RWPE2 (cell line): ENCODE measurements around the gene OBSCN.

Experiments
- ATAC-seq: fragments of 200-7000 bp; cut with Tn5 transposase; 3 replicates; pipeline ENCODE4 v1.9.1; 2021; ENCODE audit warnings: low read depth
- DNase-seq: peaks from one replicate; pipeline ENCODE4 v3.0.0-alpha.2; 2020; ENCODE audit warnings: low spot score
- H3K27ac ChIP-seq: fragments of 450-650 bp; 2 replicates; pipeline ENCODE4 v1.5.1; 2017; ENCODE audit warnings: mild to moderate bottlenecking; ENCODE audit not compliant: poor library complexity, severe bottlenecking
- H3K27me3 ChIP-seq: fragments of 250-450 bp; sonication (Bioruptor Pico); 2 replicates; pipeline ENCODE4 v1.5.1; 2021; ENCODE audit warnings: mild to moderate bottlenecking, moderate library complexity; ENCODE audit not compliant: insufficient read depth, poor library complexity, severe bottlenecking
- H3K36me3 ChIP-seq: fragments of 250-450 bp; sonication (Bioruptor Pico); 2 replicates; pipeline ENCODE4 v1.5.1; 2020; ENCODE audit warnings: low read depth, mild to moderate bottlenecking, moderate library complexity
- H3K4me1 ChIP-seq: fragments of 250-450 bp; sonication (Bioruptor Pico); 2 replicates; pipeline ENCODE4 v1.5.1; 2021; ENCODE audit warnings: mild to moderate bottlenecking, moderate library complexity; ENCODE audit not compliant: insufficient read depth, poor library complexity, severe bottlenecking
- H3K4me3 ChIP-seq: fragments of 250-450 bp; sonication (Bioruptor Pico); 2 replicates; pipeline ENCODE4 v1.5.1; 2021; ENCODE audit warnings: mild to moderate bottlenecking, moderate library complexity; ENCODE audit not compliant: severe bottlenecking
- H3K9me3 ChIP-seq: fragments of 250-450 bp; sonication (Bioruptor Pico); 2 replicates; pipeline ENCODE4 v1.5.1; 2021; ENCODE audit warnings: mild to moderate bottlenecking, moderate library complexity; ENCODE audit not compliant: severe bottlenecking
- TF ChIP-seq, protein P1 (sequence below): fragments of 450-650 bp; IDR thresholded peaks from one replicate; pipeline ENCODE4 v1.5.1; 2017; ENCODE audit warnings: mild to moderate bottlenecking, moderate library complexity; ENCODE audit not compliant: poor library complexity, severe bottlenecking

The OBSCN gene

DNA sequence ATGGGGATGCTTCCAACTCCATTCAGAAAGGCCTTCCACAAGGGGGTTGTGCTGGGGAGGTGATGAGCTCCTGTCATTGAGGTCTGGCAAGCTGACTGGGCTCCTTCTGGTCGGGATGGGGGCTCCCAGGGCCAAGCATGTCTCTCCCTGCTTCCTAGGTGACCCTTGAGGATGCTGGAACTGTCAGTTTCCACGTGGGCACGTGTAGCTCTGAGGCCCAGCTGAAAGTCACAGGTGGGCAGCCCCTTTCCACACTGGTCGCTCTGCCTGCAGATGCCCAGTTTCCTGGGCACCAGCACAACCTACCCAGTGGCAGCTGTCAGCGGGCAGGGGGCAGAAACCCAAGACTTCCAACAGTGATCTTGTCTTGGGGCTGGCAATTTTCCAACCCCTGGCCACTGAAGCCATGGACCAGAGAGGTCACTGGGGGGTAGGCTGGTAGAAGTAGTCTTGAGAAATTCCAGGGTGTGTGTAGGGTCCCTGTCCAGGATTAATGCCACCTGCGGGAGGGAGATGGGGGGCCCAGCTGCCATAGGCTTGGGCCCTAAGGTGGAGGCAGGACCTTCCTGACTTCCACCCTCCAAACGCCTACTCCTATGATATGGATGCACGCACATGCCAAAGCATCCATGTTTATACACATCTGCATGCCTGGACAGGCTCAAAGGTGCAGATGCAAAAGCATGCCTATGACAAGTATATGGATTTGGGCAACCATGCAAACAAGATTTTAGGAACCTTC is 101.7 kb downstream of the OBSCN start:
- DNase-seq (no peak), ATAC-seq (no peak)
- Histone ChIP-seq H3K36me3 (no peaks in the 10 kb centered on the region), H3K9me3 (no peaks in the 10 kb centered on the region), H3K27ac (no peak overlapping the region), H3K4me1 (no peaks in the 10 kb centered on the region), H3K27me3 (no peaks in the 10 kb centered on the region), H3K4me3 (no peak overlapping the region)
- TF ChIP-seq, protein P1, sequence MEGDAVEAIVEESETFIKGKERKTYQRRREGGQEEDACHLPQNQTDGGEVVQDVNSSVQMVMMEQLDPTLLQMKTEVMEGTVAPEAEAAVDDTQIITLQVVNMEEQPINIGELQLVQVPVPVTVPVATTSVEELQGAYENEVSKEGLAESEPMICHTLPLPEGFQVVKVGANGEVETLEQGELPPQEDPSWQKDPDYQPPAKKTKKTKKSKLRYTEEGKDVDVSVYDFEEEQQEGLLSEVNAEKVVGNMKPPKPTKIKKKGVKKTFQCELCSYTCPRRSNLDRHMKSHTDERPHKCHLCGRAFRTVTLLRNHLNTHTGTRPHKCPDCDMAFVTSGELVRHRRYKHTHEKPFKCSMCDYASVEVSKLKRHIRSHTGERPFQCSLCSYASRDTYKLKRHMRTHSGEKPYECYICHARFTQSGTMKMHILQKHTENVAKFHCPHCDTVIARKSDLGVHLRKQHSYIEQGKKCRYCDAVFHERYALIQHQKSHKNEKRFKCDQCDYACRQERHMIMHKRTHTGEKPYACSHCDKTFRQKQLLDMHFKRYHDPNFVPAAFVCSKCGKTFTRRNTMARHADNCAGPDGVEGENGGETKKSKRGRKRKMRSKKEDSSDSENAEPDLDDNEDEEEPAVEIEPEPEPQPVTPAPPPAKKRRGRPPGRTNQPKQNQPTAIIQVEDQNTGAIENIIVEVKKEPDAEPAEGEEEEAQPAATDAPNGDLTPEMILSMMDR: no peak

DNA sequence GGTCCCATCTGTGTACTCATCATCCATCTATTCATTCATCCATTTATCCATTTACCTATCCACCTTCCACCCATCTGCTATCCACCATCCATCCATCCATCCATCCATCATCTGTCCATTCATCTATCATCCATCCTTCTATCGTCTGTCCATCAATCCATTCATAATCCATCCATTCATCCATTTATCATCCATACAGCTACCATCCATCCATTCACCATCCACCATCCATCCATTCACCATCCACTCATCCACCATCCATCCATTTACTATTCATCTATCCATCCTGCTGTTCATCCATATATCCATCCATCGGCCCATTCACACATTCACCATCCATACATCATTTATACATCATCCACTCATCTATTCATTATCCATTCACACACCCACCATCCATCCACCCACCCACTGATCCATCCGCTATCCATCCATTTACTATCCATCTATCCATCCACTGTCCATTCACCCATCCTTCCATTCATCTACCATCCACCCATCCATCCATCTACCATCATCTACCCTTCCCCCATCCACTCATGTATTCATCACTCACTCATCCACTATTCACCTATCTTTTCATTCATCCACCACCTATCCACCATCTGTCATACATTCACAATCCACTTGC is 102.4 kb downstream of the OBSCN start:
- no peak for ATAC-seq
- TF ChIP-seq, protein P1: no peak

GRCh38 chr1:228311091-228311490 is 103.2 kb downstream of the OBSCN start:
- no peaks in the 10 kb centered on the region for H3K36me3 ChIP-seq
- TF ChIP-seq, protein P1: no peak
- ATAC-seq: no peak
- no peaks in the 10 kb centered on the region for H3K27me3 ChIP-seq
- no peak for DNase-seq
- no peak overlapping the region for H3K4me3 ChIP-seq
- H3K9me3 ChIP-seq: no peaks in the 10 kb centered on the region
- no peak overlapping the region for H3K27ac ChIP-seq
- H3K4me1 ChIP-seq: no peaks in the 10 kb centered on the region

More for the DNA sequence above, 102.4 kb downstream of the OBSCN start:
- no peak overlapping the region for H3K4me3 ChIP-seq
- H3K4me1 ChIP-seq: no peaks in the 10 kb centered on the region
- H3K27me3 ChIP-seq: no peaks in the 10 kb centered on the region
- no peak overlapping the region for H3K27ac ChIP-seq
- H3K9me3 ChIP-seq: no peaks in the 10 kb centered on the region
- no peaks in the 10 kb centered on the region for H3K36me3 ChIP-seq
- DNase-seq: no peak

GRCh38 chr1:228312136-228312764 is 104.4 kb downstream of the OBSCN start:
- Histone ChIP-seq H3K4me3 (no peak overlapping the region), H3K27me3 (no peaks in the 10 kb centered on the region), H3K4me1 (no peaks in the 10 kb centered on the region), H3K9me3 (no peaks in the 10 kb centered on the region), H3K27ac (no peak overlapping the region), H3K36me3 (no peaks in the 10 kb centered on the region)
- no peak for ATAC-seq
- DNase-seq: no peak
- TF ChIP-seq, protein P1: no peak
